Measurements from ENCODE around the gene TMEM232.

GRCh38 chr5:110658006-110658405, 68.5 kb downstream of the TMEM232 start:
- TF ChIP-seq CTCF (conservative IDR thresholded peaks at IDR 0.05; ENCODE audit: low read length) (no peak), EZH2phosphoT487 (IDR thresholded peaks at IDR 0.05; ENCODE audit: borderline replicate concordance, low read depth, low read length) (no peak)

Data from OCI-LY7 (cell line).